ENCODE measurements around the gene LYRM4. TPM values are rescaled to one million over a fixed set of nuclear protein-coding genes. Genes with fewer than 3 reads are reported as not detected.

The LYRM4 gene
- total RNA-seq, 4 donors from 2014 or later, result 16.9 to 20.9 (median 18.4) TPM

GRCh38 chr6:5230081-5230480, 30.7 kb downstream of the LYRM4 start:
- no peak overlapping the region for H3K27ac ChIP-seq (replicated peaks in 1 of 4)
- no peak overlapping the region for H3K4me3 ChIP-seq
- no peaks in the 10 kb centered on the region for H3K27me3 ChIP-seq
- no peak for DNase-seq (ENCODE audit: extremely low spot score)
- TF ChIP-seq, protein P1, sequence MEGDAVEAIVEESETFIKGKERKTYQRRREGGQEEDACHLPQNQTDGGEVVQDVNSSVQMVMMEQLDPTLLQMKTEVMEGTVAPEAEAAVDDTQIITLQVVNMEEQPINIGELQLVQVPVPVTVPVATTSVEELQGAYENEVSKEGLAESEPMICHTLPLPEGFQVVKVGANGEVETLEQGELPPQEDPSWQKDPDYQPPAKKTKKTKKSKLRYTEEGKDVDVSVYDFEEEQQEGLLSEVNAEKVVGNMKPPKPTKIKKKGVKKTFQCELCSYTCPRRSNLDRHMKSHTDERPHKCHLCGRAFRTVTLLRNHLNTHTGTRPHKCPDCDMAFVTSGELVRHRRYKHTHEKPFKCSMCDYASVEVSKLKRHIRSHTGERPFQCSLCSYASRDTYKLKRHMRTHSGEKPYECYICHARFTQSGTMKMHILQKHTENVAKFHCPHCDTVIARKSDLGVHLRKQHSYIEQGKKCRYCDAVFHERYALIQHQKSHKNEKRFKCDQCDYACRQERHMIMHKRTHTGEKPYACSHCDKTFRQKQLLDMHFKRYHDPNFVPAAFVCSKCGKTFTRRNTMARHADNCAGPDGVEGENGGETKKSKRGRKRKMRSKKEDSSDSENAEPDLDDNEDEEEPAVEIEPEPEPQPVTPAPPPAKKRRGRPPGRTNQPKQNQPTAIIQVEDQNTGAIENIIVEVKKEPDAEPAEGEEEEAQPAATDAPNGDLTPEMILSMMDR (IDR thresholded peaks at IDR 0.05), result no peak
- TF ChIP-seq EP300 (IDR thresholded peaks at IDR 0.05) (no peak), POLR2AphosphoS5 (IDR thresholded peaks at IDR 0.05) (no peak), POLR2A (IDR thresholded peaks at IDR 0.05; ENCODE audit: low read depth) (no peak)
- no peaks in the 10 kb centered on the region for H3K9me3 ChIP-seq
- WGBS, result 52% methylated on average over 4 of the region's 4 CpGs
- H3K4me1 ChIP-seq, result peaks cover 0 to 8% (median 3%) of the 10 kb centered on the region in 4 donors
- peaks cover 0 to 4% (median 0%) of the 10 kb centered on the region in 4 donors for H3K36me3 ChIP-seq
- intact Hi-C loops (cut with DNase I), result no loop called here

DNA sequence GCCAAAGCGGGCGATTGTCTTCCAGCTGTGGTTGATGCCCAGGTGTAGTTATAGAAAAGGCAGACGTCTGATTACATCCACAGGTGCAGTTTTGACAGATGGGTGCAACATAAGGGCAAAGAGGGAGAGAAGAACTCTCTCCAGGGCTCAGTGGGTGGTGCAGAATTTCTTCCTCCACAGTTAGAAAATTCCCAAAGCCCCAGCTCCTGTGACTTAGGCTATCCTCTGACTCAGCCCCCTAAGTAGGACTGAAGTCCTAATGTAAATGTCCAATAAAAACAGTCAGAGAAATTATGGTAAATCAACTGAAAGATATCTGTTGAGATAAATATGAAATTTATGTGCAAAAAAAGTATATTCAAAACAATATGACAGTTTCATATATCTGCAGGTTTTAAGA, 31.4 kb downstream of the LYRM4 start:
- H3K27me3 ChIP-seq, result no peaks in the 10 kb centered on the region
- DNase-seq (ENCODE audit: extremely low spot score), result no peak
- TF ChIP-seq POLR2A (IDR thresholded peaks at IDR 0.05; ENCODE audit: low read depth) (no peak), EP300 (IDR thresholded peaks at IDR 0.05) (no peak), POLR2AphosphoS5 (IDR thresholded peaks at IDR 0.05) (no peak)
- TF ChIP-seq, protein P1 (IDR thresholded peaks at IDR 0.05), result no peak
- H3K36me3 ChIP-seq, result no peaks in the 10 kb centered on the region
- intact Hi-C loops (cut with DNase I), result no loop called here
- no peaks in the 10 kb centered on the region for H3K9me3 ChIP-seq
- no peak overlapping the region for H3K4me3 ChIP-seq
- 97% methylated on average over 3 of the region's 3 CpGs for WGBS
- no peak overlapping the region for H3K27ac ChIP-seq (replicated peaks in 1 of 4)
- peaks cover 0 to 8% (median 3%) of the 10 kb centered on the region in 4 donors for H3K4me1 ChIP-seq

- no peaks in the 10 kb centered on the region for H3K27me3 ChIP-seq
- no peaks in the 10 kb centered on the region for H3K9me3 ChIP-seq
- no peak overlapping the region for H3K27ac ChIP-seq (replicated peaks in 1 of 4)
- intact Hi-C loops (cut with DNase I), result no loop called here
- TF ChIP-seq EP300 (IDR thresholded peaks at IDR 0.05), result no peak
- no peak for TF ChIP-seq POLR2A (IDR thresholded peaks at IDR 0.05; ENCODE audit: low read depth)
- TF ChIP-seq POLR2AphosphoS5 (IDR thresholded peaks at IDR 0.05), result no peak
- TF ChIP-seq, protein P1 (IDR thresholded peaks at IDR 0.05), result no peak
- 89% methylated on average over 6 of the region's 6 CpGs for WGBS
- no peaks in the 10 kb centered on the region for H3K36me3 ChIP-seq
- peaks cover 0 to 13% (median 5%) of the 10 kb centered on the region in 4 donors for H3K4me1 ChIP-seq
- DNase-seq (ENCODE audit: extremely low spot score), result no peak
- no peak overlapping the region for H3K4me3 ChIP-seq
Observed at GRCh38 chr6:5223309-5223708, 37.4 kb downstream of the LYRM4 start.

DNA sequence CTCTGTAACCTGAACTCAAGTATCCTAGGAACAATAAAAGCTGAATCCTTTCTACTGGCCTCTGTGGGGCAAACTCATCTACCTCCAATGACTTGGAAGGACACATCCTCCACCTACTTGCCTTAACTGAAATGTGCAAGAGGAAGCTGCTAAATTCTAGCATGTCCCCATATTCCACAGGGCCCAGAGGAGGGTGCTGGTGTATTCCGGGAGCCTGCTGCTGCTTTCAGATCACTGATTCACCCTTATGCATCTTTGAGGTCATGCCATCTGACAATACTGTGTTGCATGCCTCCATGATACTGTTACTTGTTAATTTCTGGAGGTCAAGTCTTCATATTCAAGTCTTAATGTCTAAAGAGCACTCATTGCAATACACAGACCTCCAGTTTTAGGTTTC, 40.3 kb downstream of the LYRM4 start:
- intact Hi-C loops (cut with DNase I), result no loop called here
- H3K4me1 ChIP-seq, result peaks cover 0 to 15% (median 8%) of the 10 kb centered on the region in 4 donors
- H3K4me3 ChIP-seq, result no peak overlapping the region
- 100% methylated on average over 1 of the region's 1 CpG for WGBS
- no peaks in the 10 kb centered on the region for H3K27me3 ChIP-seq
- no peak for DNase-seq (ENCODE audit: extremely low spot score)
- H3K36me3 ChIP-seq, result peaks cover 0 to 4% (median 0%) of the 10 kb centered on the region in 4 donors
- H3K27ac ChIP-seq (replicated peaks in 1 of 4), result no peak overlapping the region
- H3K9me3 ChIP-seq, result no peaks in the 10 kb centered on the region
- no peak for TF ChIP-seq EP300 (IDR thresholded peaks at IDR 0.05)
- no peak for TF ChIP-seq POLR2AphosphoS5 (IDR thresholded peaks at IDR 0.05)
- TF ChIP-seq POLR2A (IDR thresholded peaks at IDR 0.05; ENCODE audit: low read depth), result no peak
- TF ChIP-seq, protein P1 (IDR thresholded peaks at IDR 0.05), result no peak

Data from esophagus muscularis mucosa (tissue), 4 donors.